ENCODE measurements around the gene DNAH10. TPM values are rescaled to one million over a fixed set of nuclear protein-coding genes. Genes with fewer than 3 reads are reported as not detected.
A peak's percentile ranks its signal among the peaks of the same experiment; 100 is the strongest.

Gene DNAH10
- total and polyA plus RNA-seq, 2 donors from 2014 or later = 0.24 to 0.28 TPM

DNA sequence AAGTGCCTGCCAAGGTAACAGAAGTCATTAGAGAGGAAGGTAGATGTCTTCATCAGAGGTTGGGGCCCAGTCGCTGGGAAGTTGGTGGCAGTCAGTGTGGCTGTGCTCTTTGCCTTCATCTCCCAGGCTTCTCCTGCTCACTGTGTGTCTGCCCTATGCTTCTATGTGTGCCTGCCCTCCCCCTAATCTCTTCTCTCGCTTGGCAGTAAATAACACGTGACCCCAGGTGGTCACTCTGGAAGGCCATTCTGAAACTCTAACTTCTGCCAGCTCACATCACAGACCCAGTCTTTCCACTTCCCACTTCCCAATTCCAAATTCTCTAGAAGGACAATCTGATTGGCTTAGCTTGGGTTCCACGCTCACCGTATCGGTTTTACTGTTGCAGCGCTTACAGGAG lies 220.2 kb downstream of the DNAH10 start:
- TF ChIP-seq, protein P1, sequence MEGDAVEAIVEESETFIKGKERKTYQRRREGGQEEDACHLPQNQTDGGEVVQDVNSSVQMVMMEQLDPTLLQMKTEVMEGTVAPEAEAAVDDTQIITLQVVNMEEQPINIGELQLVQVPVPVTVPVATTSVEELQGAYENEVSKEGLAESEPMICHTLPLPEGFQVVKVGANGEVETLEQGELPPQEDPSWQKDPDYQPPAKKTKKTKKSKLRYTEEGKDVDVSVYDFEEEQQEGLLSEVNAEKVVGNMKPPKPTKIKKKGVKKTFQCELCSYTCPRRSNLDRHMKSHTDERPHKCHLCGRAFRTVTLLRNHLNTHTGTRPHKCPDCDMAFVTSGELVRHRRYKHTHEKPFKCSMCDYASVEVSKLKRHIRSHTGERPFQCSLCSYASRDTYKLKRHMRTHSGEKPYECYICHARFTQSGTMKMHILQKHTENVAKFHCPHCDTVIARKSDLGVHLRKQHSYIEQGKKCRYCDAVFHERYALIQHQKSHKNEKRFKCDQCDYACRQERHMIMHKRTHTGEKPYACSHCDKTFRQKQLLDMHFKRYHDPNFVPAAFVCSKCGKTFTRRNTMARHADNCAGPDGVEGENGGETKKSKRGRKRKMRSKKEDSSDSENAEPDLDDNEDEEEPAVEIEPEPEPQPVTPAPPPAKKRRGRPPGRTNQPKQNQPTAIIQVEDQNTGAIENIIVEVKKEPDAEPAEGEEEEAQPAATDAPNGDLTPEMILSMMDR (IDR thresholded peaks at IDR 0.05; ENCODE audit: borderline replicate concordance, extremely low read depth, insufficient read depth) = no peak
- intact Hi-C loops (cut with DNase I) = loop anchor here (10.0 kb wide), 1 partner anchor 77 kb away; no protein-coding TSS in a partner anchor
- no peaks in the 10 kb centered on the region for H3K27me3 ChIP-seq (ENCODE audit: control insufficient read depth, insufficient read depth, low read length)
- no peaks in the 10 kb centered on the region for H3K9me3 ChIP-seq (ENCODE audit: control insufficient read depth in 2 of 3, insufficient read depth in 1 of 3, low read length in 3 of 3)
- no peak overlapping the region for H3K27ac ChIP-seq (ENCODE audit: low read depth in 2 of 2, low read length in 2 of 2)
- H3K4me3 ChIP-seq (ENCODE audit: low read length in 3 of 3) = no peak overlapping the region
- peaks cover 0 to 4% (median 0%) of the 10 kb centered on the region in 3 donors for H3K36me3 ChIP-seq (ENCODE audit: control insufficient read depth in 2 of 3, insufficient read depth in 3 of 3, low read length in 3 of 3)
- no peak for FAIRE-seq
- H3K9ac ChIP-seq (ENCODE audit: low read length in 3 of 3) = no peak overlapping the region
- H3K4me1 ChIP-seq (ENCODE audit: control insufficient read depth in 2 of 3, insufficient read depth in 2 of 3, low read depth in 1 of 3, low read length in 3 of 3) = peaks cover 0 to 8% (median 0%) of the 10 kb centered on the region in 3 donors
- no peak for DNase-seq

DNA sequence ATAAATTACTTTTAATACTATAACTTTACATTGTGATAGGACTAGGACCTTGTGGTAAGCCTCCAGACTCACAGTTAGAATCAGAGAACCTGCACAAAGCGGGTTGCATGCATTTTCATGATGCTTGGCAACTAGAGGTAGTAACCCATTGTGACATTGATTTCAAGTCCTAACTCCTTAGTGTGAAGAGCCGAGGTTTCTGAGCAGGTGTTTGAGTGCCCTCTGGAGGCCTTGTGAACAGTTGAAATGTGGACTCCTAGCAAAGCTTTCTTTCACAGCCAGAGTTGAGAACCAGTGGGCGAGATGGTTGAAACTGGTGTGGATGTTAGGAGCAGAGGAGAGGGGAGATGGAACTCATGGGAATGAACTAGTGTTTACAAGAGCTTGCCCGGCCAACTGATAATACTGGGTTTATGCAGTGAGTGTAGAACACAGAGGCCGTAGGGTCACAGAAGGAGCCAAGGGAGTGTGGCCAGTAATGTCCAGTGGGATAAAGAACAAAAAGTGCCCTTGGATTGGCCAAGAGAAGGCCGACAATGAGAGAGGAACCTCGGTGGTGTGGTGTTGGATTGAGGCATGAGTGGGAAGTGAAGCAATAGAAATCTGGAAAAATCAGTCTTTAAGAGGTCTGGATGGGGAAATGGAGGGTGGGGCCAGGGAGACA lies 221.9 kb downstream of the DNAH10 start:
- H3K27ac ChIP-seq (ENCODE audit: low read depth in 2 of 2, low read length in 2 of 2) = no peak overlapping the region
- no peak for FAIRE-seq
- peaks cover 0 to 8% (median 0%) of the 10 kb centered on the region in 3 donors for H3K4me1 ChIP-seq (ENCODE audit: control insufficient read depth in 2 of 3, insufficient read depth in 2 of 3, low read depth in 1 of 3, low read length in 3 of 3)
- TF ChIP-seq, protein P1 (IDR thresholded peaks at IDR 0.05; ENCODE audit: borderline replicate concordance, extremely low read depth, insufficient read depth) = peak; percentile 64
- no peaks in the 10 kb centered on the region for H3K27me3 ChIP-seq (ENCODE audit: control insufficient read depth, insufficient read depth, low read length)
- DNase-seq = peak in 3 of 5 donors; percentile 31 to 87 (median 75)
- intact Hi-C loops (cut with DNase I) = loop anchor here (10.0 kb wide), 1 partner anchor 79 kb away; no protein-coding TSS in a partner anchor
- H3K9me3 ChIP-seq (ENCODE audit: control insufficient read depth in 2 of 3, insufficient read depth in 1 of 3, low read length in 3 of 3) = no peaks in the 10 kb centered on the region
- no peak overlapping the region for H3K4me3 ChIP-seq (ENCODE audit: low read length in 3 of 3)
- H3K36me3 ChIP-seq (ENCODE audit: control insufficient read depth in 2 of 3, insufficient read depth in 3 of 3, low read length in 3 of 3) = peaks cover 2 to 8% (median 4%) of the 10 kb centered on the region in 3 donors
- H3K9ac ChIP-seq (ENCODE audit: low read length in 3 of 3) = no peak overlapping the region

DNA sequence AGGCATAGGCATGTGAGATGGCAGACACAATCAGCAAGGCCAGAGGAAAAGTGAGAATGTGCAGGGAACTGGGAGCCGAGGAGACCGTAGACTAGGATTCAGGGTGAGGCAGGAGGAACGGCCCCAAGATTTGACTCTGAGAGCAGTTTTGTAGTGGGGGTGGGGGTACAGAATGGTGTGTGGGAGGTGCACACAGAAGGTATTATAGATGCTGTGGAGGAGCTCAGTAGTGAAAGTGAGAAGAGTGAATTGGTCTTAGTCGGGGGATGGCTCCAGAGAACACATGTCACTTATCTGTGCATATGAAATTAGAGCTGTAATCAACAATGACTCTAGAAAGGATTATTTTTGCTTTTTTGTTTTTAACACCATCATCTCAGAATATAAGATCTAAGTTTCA lies 222.8 kb downstream of the DNAH10 start:
- H3K27ac ChIP-seq (ENCODE audit: low read depth in 2 of 2, low read length in 2 of 2) = no peak overlapping the region
- DNase-seq (no peak), FAIRE-seq (no peak)
- no peaks in the 10 kb centered on the region for H3K27me3 ChIP-seq (ENCODE audit: control insufficient read depth, insufficient read depth, low read length)
- H3K36me3 ChIP-seq (ENCODE audit: control insufficient read depth in 2 of 3, insufficient read depth in 3 of 3, low read length in 3 of 3) = peaks cover 3 to 12% (median 4%) of the 10 kb centered on the region in 3 donors
- intact Hi-C loops (cut with DNase I) = loop anchor here (10.0 kb wide), 1 partner anchor 80 kb away; no protein-coding TSS in a partner anchor
- no peak overlapping the region for H3K9ac ChIP-seq (ENCODE audit: low read length in 3 of 3)
- peaks cover 0 to 8% (median 6%) of the 10 kb centered on the region in 3 donors for H3K4me1 ChIP-seq (ENCODE audit: control insufficient read depth in 2 of 3, insufficient read depth in 2 of 3, low read depth in 1 of 3, low read length in 3 of 3)
- TF ChIP-seq, protein P1 (IDR thresholded peaks at IDR 0.05; ENCODE audit: borderline replicate concordance, extremely low read depth, insufficient read depth) = no peak
- no peak overlapping the region for H3K4me3 ChIP-seq (ENCODE audit: low read length in 3 of 3)
- H3K9me3 ChIP-seq (ENCODE audit: control insufficient read depth in 2 of 3, insufficient read depth in 1 of 3, low read length in 3 of 3) = no peaks in the 10 kb centered on the region

Other genes with a start within 250 kb of the DNAH10 start
- gene RILPL1, start 228.6 kb upstream of the DNAH10 start, total RNA-seq = 14.1 TPM
- 19.0 TPM for gene RILPL1, start 228.6 kb upstream of the DNAH10 start, polyA plus RNA-seq (ENCODE audit: insufficient read depth, low read depth, low replicate concordance)
- 229 TPM for gene TMED2, start 177.7 kb upstream of the DNAH10 start, total RNA-seq
- 89.1 TPM for gene TMED2, start 177.7 kb upstream of the DNAH10 start, polyA plus RNA-seq (ENCODE audit: insufficient read depth, low read depth, low replicate concordance)
- 20.3 TPM for gene DDX55, start 160.2 kb upstream of the DNAH10 start, total RNA-seq
- 9.2 TPM for gene DDX55, start 160.2 kb upstream of the DNAH10 start, polyA plus RNA-seq (ENCODE audit: insufficient read depth, low read depth, low replicate concordance)
- gene EIF2B1, start 128.6 kb upstream of the DNAH10 start, total RNA-seq = 48.0 TPM
- gene EIF2B1, start 128.6 kb upstream of the DNAH10 start, polyA plus RNA-seq (ENCODE audit: insufficient read depth, low read depth, low replicate concordance) = 25.0 TPM
- gene GTF2H3, start 128.5 kb upstream of the DNAH10 start, total RNA-seq = 21.1 TPM
- 7.7 TPM for gene GTF2H3, start 128.5 kb upstream of the DNAH10 start, polyA plus RNA-seq (ENCODE audit: insufficient read depth, low read depth, low replicate concordance)
- gene TCTN2, start 91.2 kb upstream of the DNAH10 start, total RNA-seq = 31.6 TPM
- gene TCTN2, start 91.2 kb upstream of the DNAH10 start, polyA plus RNA-seq (ENCODE audit: insufficient read depth, low read depth, low replicate concordance) = 12.5 TPM
- 26.8 TPM for gene ATP6V0A2, start 49.9 kb upstream of the DNAH10 start, total RNA-seq
- gene ATP6V0A2, start 49.9 kb upstream of the DNAH10 start, polyA plus RNA-seq (ENCODE audit: insufficient read depth, low read depth, low replicate concordance) = 4.0 TPM
- 41.4 TPM for gene CCDC92, start 210.5 kb downstream of the DNAH10 start, total RNA-seq
- 39.3 TPM for gene CCDC92, start 210.5 kb downstream of the DNAH10 start, polyA plus RNA-seq (ENCODE audit: insufficient read depth, low read depth, low replicate concordance)
- 104 TPM for gene ZNF664, start 210.9 kb downstream of the DNAH10 start, total RNA-seq
- 44.9 TPM for gene ZNF664, start 210.9 kb downstream of the DNAH10 start, polyA plus RNA-seq (ENCODE audit: insufficient read depth, low read depth, low replicate concordance)